Fibroblast of skin of abdomen (primary cell): ENCODE data around the gene COMMD3. TPM values are rescaled to one million over a fixed set of nuclear protein-coding genes. Genes with fewer than 3 reads are reported as not detected.
"Not testable (repeated sequence)": the region's sequence is repeated elsewhere in the genome, so short reads cannot be mapped to it uniquely, and the experiment has no call there.

Experiments
- DNase-seq: peaks from one replicate; pipeline ENCODE4 v3.0.0-alpha.2; 2013
- polyA plus RNA-seq, 2 experiments: library from polyadenylated mRNA; unstranded; fragments of 120-200 nt; gene quantifications; one replicate each; pipeline ENCODE4 v1.2.1, GENCODE V29; 2013; ENCODE audit not compliant: insufficient read length in 2 of 2

Gene COMMD3
- polyA plus RNA-seq (2013, experiment 1 of 2; ENCODE audit: insufficient read length) = 57.0 TPM
- 53.6 TPM for polyA plus RNA-seq (2013, experiment 2 of 2; ENCODE audit: insufficient read length)

GRCh38 chr10:22316286-22317075, at the start of gene COMMD3:
Gene COMMD3 (plus strand): TSS chr10:22316388. CDS start chr10:22316418, 30 bp downstream.
- DNase-seq = peak; percentile 89

GRCh38 chr10:22268503-22268902, 47.7 kb upstream of the COMMD3 start:
- DNase-seq = no peak

- no peak for DNase-seq
These were observed 44.4 kb upstream of the COMMD3 start for GRCh38 chr10:22271786-22272185.

GRCh38 chr10:22278441-22278782, 37.8 kb upstream of the COMMD3 start:
- no peak for DNase-seq

GRCh38 chr10:22280078-22280477, 36.1 kb upstream of the COMMD3 start:
- no peak for DNase-seq

GRCh38 chr10:22285130-22285529, 31.1 kb upstream of the COMMD3 start:
- DNase-seq = no peak

- no peak for DNase-seq
These were observed 22.3 kb upstream of the COMMD3 start for GRCh38 chr10:22293747-22294404.

GRCh38 chr10:22294694-22295093, 21.5 kb upstream of the COMMD3 start:
- no peak for DNase-seq

GRCh38 chr10:22301193-22301592, 15.0 kb upstream of the COMMD3 start:
- DNase-seq = no peak

- no peak for DNase-seq
These were observed 12.7 kb upstream of the COMMD3 start for GRCh38 chr10:22303461-22303860.

- DNase-seq = peak; percentile 39
These were observed 10.5 kb upstream of the COMMD3 start for GRCh38 chr10:22305721-22306120.

- DNase-seq = peak; percentile 43
These were observed 7.8 kb upstream of the COMMD3 start for GRCh38 chr10:22308390-22308789.

GRCh38 chr10:22309180-22310000, 6.8 kb upstream of the COMMD3 start:
- no peak for DNase-seq

GRCh38 chr10:22310012-22310411, 6.2 kb upstream of the COMMD3 start:
- not testable (repeated sequence) for DNase-seq

- DNase-seq = no peak
These were observed 5.3 kb upstream of the COMMD3 start for GRCh38 chr10:22310928-22311327.

GRCh38 chr10:22314852-22315251, 1.3 kb upstream of the COMMD3 start:
- DNase-seq = no peak

- no peak for DNase-seq
These were observed 518 bp upstream of the COMMD3 start for GRCh38 chr10:22315455-22316285.

GRCh38 chr10:22317076-22317370, 835 bp downstream of the COMMD3 start:
- DNase-seq = no peak

- no peak for DNase-seq
These were observed 1.8 kb downstream of the COMMD3 start for GRCh38 chr10:22317771-22318565.

- no peak for DNase-seq
These were observed 2.6 kb downstream of the COMMD3 start for GRCh38 chr10:22318772-22319171.

GRCh38 chr10:22319547-22319979, 3.4 kb downstream of the COMMD3 start:
- DNase-seq = no peak
